ENCODE data around the gene FAM151A.
A peak's percentile ranks its signal among the peaks of the same experiment; 100 is the strongest.

FAM151A gene

DNA sequence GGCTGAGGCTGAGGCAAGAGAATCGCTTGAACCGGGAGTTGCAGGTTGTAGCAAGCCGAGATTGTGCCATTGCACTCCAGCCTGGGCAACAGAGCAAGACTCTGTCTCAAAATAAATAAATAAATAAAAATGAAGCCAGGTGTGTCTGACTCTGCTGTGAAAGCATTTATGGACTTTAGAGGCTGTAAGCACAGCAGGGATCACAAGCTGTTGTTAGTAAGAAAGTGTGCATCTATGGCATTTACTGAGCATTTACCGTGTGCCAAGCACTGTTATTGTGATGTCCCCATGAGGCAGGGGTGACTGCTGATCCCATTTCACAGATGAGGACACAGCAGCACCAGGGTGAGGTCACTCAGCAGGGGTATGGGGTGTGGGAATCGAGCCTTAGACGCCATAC is 20.1 kb downstream of the FAM151A start:
- no peak for DNase-seq

- no peak for DNase-seq
These were observed 20.8 kb downstream of the FAM151A start for GRCh38 chr1:54602554-54602953.

DNA sequence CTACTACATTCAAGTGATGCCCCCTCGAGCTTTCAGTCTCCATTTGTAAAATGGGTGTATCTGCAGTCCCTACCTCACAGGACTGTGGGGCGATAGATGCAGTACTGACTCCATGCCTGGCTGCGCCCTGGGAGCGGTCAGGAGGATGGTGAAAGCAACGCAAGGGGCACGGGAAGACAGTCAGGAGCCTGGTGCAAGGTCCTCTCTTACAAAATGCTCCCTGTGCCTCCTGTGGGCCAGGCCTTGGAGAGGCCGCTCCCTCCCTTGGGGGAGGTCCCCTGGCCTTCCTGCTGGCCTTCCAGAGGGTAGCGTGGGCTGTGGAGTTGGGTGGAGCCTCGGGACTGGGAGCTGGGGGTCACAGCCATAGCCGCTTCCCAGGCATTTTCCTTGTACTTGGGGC is 21.6 kb downstream of the FAM151A start:
- no peak for DNase-seq

DNA sequence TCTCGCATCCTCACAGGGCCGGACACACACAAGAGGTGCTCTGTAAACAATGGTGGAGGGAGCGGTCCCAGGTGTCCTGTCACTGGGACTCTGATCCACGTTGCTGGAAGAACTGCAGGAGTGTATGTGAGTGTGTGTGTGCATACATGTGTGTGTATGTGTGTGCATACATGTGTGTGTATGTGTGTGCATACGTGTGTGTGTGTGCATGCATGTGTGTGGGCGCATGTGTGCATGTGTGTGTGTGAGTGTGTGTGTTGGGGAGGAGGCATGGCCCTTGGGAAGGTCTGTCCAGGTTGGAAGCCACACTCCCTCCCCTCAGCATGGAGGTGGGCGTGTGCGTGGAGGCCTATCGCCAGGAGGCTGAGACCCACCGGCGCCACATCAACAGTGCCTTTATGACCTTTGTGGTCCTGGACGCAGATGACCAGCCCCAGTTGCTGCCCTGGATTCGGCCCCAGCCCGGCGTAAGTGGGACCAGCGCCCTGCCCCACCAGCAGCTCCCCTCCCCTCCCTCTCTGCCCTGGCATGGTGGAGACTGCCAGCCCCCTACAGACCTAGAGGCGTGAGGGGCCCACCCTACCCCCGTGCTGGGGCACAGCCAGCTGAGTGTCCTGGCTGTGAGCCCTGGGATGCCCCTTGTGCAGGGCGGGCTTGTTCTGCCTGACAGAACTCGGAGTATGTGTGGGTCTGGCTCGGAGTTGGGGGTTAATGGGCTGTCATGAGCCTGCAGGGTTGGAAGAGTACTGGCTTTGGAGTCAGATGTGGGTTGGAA is 22.2 kb downstream of the FAM151A start:
- DNase-seq = no peak

DNA sequence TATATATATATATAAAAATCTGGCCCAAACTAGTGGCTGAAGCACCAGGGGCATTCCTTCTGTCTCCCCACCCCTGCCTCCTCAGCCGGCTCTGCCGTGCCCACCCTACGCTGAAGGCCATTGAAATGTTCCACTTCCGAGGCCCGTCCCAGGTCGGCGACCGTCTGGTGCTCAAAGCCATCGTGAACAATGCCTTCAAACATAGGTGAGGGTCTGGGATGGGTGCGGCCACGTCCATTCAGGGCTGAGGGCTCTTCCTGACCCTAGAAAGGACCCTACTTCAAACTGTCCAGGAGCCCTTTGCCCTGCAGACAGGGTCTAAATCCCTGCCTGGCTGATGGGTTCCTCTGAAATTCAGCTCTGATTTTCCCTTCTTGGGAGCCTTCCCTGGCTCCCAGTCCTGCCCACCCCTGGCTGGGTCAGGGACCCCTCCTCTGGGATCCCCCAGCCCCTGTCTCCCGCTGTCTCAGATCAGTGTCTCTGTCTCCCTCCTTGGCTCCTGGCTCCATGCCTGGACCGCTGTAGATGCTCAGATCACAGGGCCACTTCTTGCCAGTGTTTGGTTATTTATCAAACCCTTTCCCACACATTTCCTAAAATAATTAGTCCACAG is 24.0 kb downstream of the FAM151A start:
- DNase-seq = no peak

- no peak for DNase-seq
These were observed 25.8 kb downstream of the FAM151A start for GRCh38 chr1:54597455-54598030.

DNA sequence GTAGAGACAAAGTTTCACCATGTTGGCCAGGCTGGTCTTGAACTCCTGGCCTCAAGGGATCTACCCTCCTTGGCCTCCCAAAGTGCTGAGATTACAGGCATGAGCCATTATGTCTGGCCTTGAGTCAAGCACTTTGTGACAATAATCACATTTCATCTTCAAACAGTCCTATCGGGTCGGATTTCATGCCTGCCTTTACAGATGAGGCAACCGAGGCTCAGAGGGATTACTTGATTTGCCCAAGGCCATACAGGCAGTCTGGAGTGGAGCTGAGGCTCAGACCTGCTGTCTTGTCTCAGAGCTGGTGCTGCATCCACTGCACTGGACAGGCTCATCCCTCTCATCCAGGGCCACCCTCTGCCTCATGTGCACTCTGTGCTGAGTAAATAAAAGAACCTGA is 26.6 kb downstream of the FAM151A start:
- no peak for DNase-seq

- no peak for DNase-seq
These were observed 27.3 kb downstream of the FAM151A start for GRCh38 chr1:54595956-54596498.

DNA sequence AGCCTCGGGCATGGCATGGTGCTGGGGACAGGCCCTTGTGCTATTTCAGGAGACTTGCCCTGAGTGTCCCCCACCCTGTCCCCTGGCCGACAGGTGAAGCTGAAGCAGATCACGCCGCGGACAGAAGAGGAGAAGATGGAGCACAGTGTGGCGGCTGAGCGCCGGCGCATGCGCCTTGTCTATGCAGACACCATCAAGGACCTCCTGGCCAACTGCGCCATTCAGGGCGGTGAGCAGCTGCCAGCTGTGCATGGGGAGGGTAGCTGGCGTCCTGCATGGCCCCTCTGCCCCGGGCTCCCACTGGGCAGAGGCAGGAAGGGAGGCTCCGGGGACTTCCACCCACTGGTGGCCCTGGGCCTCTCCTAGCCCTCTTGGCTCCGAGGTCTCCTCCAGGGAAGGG is 28.9 kb downstream of the FAM151A start:
- DNase-seq = no peak

DNA sequence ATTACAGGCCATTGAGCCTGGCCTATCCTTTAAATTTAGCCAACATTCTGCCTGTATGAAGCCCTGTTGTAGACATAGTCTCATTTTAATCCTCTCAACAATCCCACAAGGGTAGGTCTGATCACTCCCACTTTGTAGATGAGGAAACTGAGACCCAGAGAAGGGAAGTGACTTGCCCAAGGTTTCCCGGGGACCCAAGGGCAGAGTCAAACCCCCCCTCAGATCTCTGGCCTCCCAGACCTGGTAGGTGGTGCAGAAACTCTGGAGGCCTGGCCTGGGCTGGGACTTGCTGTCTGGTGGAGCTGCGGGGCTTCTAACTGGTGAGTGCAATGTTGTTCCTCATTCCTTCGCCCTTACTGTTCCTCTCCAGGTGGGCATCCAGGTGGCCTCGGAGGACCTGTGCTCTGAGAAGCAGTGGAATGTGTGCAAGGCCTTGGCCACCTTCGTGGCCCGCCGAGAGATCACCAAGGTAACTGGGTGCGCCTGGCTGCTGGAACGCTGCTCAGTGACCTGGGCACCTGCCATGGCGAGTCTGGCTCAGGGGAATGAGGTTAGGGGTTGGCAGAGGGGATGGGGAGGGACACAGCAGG is 29.7 kb downstream of the FAM151A start:
- DNase-seq = no peak

DNA sequence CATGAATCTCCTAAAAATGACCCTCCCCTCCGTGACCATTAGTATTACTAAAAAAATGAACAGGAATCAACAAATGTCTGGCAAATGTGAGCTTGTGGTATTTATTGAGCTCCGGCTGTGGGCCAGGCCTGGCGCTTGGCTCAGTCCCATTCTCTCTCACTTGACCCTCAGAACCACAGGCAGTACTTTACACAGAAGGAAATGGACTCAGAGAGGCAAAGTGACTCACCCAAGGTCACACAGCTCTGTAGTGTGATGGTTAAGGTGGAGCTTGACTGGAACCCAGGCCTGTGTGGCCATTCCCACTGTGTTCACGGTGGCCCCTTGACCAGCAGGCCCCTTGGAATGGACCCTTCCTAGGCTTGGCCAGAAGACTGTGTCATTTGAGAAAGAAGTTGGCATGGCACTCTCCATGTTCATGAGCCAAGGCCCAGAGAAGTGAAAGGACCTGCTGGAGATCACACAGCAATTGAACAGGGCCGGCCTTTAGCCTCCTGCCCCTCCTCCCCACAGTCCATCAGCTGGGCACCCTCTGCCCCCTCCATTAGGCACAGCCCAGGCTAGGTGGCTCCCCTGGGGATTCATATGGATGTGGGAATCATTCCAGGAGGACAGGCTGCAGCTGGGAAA is 32.1 kb downstream of the FAM151A start:
- DNase-seq = no peak

DNA sequence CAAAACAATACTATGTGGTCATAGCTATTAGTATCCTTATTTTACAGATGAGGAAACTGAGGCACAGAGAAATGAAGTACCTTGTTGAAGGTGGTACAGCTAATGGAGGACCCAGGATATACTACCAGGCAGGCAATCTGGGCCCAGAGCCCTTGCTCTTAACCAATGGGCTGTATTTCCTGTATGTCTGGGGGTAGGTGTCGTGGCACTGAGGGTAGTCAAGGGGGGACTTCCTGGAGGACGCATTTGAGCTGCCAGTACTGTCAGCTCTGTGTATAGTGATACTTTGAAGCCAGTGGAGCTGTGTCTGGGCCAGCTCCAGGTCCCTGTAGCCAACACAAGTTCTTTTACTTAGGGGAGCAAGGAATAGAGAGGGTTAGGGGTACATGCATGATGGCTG is 34.9 kb downstream of the FAM151A start:
- no peak for DNase-seq

DNA sequence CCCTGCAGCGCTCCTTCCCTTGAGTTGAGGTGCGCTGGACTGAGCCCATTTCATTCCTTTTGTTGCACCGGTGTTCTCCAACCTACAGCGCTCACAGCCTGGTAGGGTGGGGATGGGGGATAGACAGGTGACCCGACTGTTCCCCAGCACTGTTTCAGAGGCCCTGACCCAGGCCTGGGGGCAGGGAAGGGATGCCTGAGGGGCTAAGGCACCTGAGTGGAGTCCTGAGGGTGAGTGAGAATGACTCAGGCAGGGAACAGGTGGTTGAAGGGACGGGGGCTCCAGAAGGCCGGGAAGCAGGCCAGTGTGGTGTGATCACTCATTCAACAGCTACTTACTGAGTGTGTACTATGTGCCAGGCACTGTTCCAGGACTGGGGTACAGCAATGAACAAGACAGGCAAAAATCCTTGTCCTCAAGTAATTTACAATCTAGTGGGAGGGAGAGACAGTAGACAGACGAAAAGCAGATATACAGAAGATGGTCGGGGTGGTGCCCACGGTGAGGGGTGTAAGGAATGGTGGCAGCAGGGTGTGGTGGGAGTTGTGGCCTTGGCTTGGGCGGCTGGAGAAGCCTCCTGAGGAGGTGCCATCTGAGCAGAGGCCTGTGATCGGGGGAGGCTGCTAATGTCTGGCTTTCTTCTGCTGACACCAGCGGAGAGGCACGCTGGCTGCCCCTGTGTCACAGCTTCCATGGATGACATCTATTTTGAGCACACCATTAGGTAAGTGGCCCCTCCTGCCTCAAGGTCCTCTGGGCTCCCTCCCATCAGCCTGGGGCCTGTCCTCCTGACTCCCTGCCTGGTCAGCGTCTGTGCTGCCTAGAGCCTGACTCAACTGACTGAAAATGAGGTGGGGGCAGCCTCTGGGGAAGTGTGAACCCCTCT is 37.9 kb downstream of the FAM151A start:
- no peak for DNase-seq

- DNase-seq = no peak
These were observed 38.8 kb downstream of the FAM151A start for GRCh38 chr1:54584575-54584974.

DNA sequence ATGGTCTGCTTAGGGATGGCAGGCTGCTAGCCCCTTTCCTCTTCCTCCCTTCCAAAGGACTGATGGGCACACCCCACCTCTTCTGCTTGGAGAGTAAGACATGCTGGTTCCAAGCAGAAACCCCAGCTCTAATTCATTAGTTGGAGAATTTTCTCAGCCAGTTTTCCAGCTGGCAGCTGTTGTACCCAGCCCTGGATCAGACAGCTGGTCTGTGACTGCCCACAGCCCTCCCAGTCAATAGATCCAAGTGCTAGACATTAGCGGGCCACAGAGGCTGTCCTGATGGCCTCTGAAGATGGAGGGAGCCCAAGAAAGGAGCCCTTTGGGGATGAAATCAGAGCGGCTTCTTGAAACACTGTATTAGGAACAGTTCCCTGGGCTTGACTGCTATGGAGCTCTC is 39.5 kb downstream of the FAM151A start:
- no peak for DNase-seq

DNA sequence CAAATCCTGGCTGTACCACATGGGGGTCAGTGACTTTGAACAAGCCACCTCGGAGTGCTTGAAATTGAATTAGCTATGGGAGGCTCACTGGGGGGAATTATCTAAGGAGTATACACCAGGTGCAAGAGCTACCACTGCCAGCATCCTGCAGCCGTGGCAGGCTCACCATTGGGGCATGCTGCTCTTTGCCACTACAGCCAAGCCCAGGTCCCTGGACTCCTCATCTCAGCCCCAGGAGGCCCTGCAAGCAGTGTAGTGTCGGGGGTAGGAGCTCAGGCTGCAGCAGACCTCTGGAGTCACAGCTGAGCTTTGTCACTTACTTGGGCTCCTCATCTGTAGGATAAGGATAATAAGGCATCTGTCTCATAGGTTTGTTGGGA is 40.0 kb downstream of the FAM151A start:
- DNase-seq = no peak

DNA sequence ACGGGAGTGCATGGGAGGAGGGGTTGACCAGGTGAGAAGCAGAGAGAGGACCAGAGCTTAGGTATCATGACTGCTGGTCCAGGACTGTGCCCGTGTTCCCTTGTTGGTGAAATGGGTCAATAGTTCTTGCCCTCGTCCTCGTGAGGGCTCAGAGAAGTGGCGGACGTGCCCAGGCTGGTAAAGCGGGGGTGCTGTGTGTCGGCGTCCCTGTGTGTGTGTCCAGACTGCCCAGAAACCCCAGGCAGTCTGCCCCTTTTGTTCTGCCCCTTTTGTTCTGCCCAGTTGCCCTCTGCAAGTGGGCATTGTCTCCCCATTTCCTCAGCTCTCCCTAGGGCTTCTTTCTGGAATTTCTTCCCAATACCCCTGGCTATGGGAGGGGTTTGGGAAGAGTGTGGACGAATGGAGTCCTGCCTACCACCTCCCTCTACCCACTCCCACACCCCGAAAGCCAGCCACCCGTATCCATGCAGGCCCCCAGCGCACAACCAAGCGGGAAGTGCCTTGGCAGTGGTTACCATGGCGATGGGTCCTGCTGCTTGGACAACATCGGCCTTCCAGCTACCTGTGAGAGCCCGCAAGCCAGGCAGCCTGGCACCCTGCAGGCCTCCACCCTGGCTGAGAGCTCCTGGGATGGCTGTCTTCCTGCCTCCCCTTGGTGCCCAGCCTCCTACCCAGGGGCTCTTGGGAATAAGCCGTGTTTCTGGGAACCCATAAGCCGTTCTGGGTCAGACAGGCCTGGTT is 40.6 kb downstream of the FAM151A start:
- no peak for DNase-seq

- peak; percentile 28 for DNase-seq
These were observed 41.7 kb downstream of the FAM151A start for GRCh38 chr1:54581621-54582035.

GRCh38 chr1:54580856-54581550 is 42.3 kb downstream of the FAM151A start:
- no peak for DNase-seq

DNA sequence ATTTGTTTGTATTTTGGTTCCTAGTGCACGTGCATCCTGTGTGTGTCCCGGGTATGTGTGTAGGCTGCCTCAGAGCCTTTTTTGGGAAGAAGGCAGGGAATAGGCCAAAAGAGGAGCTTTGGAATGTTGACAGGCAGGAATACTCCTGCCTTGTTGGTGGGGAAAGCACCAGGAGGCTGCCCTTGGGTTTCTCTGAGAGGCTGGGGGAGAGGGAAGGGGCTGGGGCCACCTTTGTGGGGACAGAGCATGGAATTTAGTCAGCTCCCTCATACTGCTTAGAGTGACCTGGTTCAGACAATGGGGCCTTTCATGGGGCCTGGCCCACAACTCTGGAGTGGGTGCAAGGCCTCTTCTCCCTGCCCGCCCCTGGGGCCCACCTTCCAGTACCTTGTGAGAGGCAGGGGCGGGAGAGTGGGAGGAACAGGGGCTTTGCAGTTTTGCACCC is 44.0 kb downstream of the FAM151A start:
- DNase-seq = no peak

GRCh38 chr1:54577612-54578011 is 45.7 kb downstream of the FAM151A start:
- DNase-seq = peak; percentile 41
